K562 (cell line): ENCODE data around the gene DBH. TPM values are rescaled to one million over a fixed set of nuclear protein-coding genes. Genes with fewer than 3 reads are reported as not detected.

Source experiments
- ATAC-seq: fragments of 200-7000 bp; cut with Tn5 transposase; 3 replicates; pipeline ENCODE4 v1.9.1; 2020; ENCODE audit warnings: moderate library complexity
- BruUV-seq: library from RNA; stranded (reverse); fragments of 400-500 nt; replicated peaks from 2 replicates; lab custom pipeline; 2021; lab: Mats Ljungman, UMichigan
- CTCF ChIA-PET: fragments of 300-600 bp; formaldehyde crosslinking; extraction: SDS; loops from one replicate; lab custom pipeline; 2021; ENCODE audit warnings: low intra/inter-chr PET ratio; lab: Yijun Ruan, JAX
- POLR2A ChIA-PET: fragments of 300-600, 350-650 bp; sonication (Branson Sonifier 250); formaldehyde crosslinking; extraction: SDS; loops from one replicate; lab custom pipeline; 2021; ENCODE audit warnings: antibody characterized with exemption, inconsistent platforms; lab: Yijun Ruan, JAX
- DNase-seq, 4 experiments: peaks; one replicate each; pipeline versions ENCODE4 v3.0.0 to v3.0.0-alpha.2; 2011 to 2018; ENCODE audit warnings: low spot score in 3 of 4, mixed read lengths in 3 of 4; ENCODE audit errors: extremely low read depth in 1 of 4
- FAIRE-seq: peaks from 2 replicates; lab custom pipeline; 2011; peaks lifted over from hg19 to GRCh38; lab: Jason Lieb, UNC
- H2AFZ ChIP-seq: 2 replicates; pipeline ENCODE4 v1.6.0; 2011; ENCODE audit warnings: low read depth, low read length, control low read depth, inconsistent platforms
- H3K27ac ChIP-seq: fragments of 200-600 bp; 3 replicates; pipeline ENCODE4 v1.8.0; 2011; ENCODE audit warnings: low read depth, mild to moderate bottlenecking, control low read depth, inconsistent platforms, low read length, moderate library complexity, mixed read lengths; ENCODE audit errors: extremely low read depth
- H3K27me3 ChIP-seq, 2 experiments: fragments of 300-600 bp in 1 of 2; 2 replicates in 1 of 2; 3 replicates in 1 of 2; pipeline versions ENCODE4 v1.6.0 to v1.8.0; 2011; ENCODE audit warnings: inconsistent platforms in 2 of 2, low read length in 2 of 2, mild to moderate bottlenecking in 1 of 2, mixed read lengths in 1 of 2, moderate library complexity in 1 of 2; ENCODE audit not compliant: control insufficient read depth in 2 of 2, insufficient read depth in 2 of 2
- H3K36me3 ChIP-seq: fragments of 300-600 bp; 3 replicates; pipeline ENCODE4 v1.8.0; 2011; ENCODE audit warnings: mild to moderate bottlenecking, low read length, inconsistent platforms; ENCODE audit not compliant: control insufficient read depth, insufficient read depth
- H3K4me1 ChIP-seq, 2 experiments: fragments of 200-600 bp in 1 of 2; replicated peaks in 1 of 2; 2 replicates in 1 of 2; 3 replicates in 1 of 2; pipeline versions ENCODE4 v1.5.1 to v1.8.0; 2011; ENCODE audit warnings: inconsistent platforms in 2 of 2, low read length in 2 of 2, mild to moderate bottlenecking in 1 of 2, mixed read lengths in 1 of 2, moderate library complexity in 1 of 2; ENCODE audit not compliant: control insufficient read depth in 2 of 2, insufficient read depth in 2 of 2
- H3K4me2 ChIP-seq: 2 replicates; pipeline ENCODE4 v1.6.1; 2011; ENCODE audit warnings: low read length, control low read depth, inconsistent platforms, mixed read lengths; ENCODE audit not compliant: insufficient read depth
- H3K4me3 ChIP-seq: fragments of 200-600 bp; sonication (generic), shearing (Covaris generic); 2 replicates; pipeline ENCODE4 v1.5.1; 2016; ENCODE audit warnings: control low read depth, inconsistent platforms
- H3K79me2 ChIP-seq: fragments of 200-600 bp; 3 replicates; pipeline ENCODE4 v1.8.0; 2011; ENCODE audit warnings: low read length, inconsistent platforms; ENCODE audit not compliant: control insufficient read depth, insufficient read depth
- H3K9ac ChIP-seq, 2 experiments: 2 replicates each; pipeline versions ENCODE4 v1.6.0 to v1.6.1; 2011; ENCODE audit warnings: low read depth in 2 of 2, low read length in 2 of 2, control low read depth in 1 of 2, inconsistent platforms in 1 of 2, mild to moderate bottlenecking in 1 of 2, mixed read lengths in 1 of 2; ENCODE audit not compliant: insufficient read depth in 1 of 2
- H3K9me1 ChIP-seq: one replicate; pipeline ENCODE4 v1.6.0; 2011; ENCODE audit warnings: inconsistent platforms, mild to moderate bottlenecking, low read length, moderate library complexity; ENCODE audit not compliant: control insufficient read depth, insufficient read depth
- H3K9me3 ChIP-seq: replicated peaks from 2 replicates; pipeline ENCODE4 v1.5.1; 2011; ENCODE audit warnings: low read depth, low read length, inconsistent platforms; ENCODE audit not compliant: control insufficient read depth, insufficient read depth
- H4K20me1 ChIP-seq: replicated peaks from 2 replicates; pipeline ENCODE4 v1.6.1; 2011; ENCODE audit warnings: low read length, inconsistent platforms, mixed read lengths; ENCODE audit not compliant: control insufficient read depth, insufficient read depth
- CCNT2 ChIP-seq: IDR thresholded peaks from 2 replicates; pipeline ENCODE4 v1.6.1; 2011; ENCODE audit warnings: borderline replicate concordance, low read depth, mild to moderate bottlenecking, moderate library complexity, mixed read lengths, low read length; ENCODE audit not compliant: insufficient read length; ENCODE audit errors: extremely low read depth
- ILK ChIP-seq: fragments of 450-650 bp; IDR thresholded peaks from 2 replicates; pipeline ENCODE4 v1.6.1; 2016; ENCODE audit warnings: missing genetic modification characterization, low read depth, mild to moderate bottlenecking, missing compliant biosample characterization, moderate library complexity, borderline replicate concordance
- MAZ ChIP-seq, 2 experiments: fragments of 450-650 bp in 1 of 2; sonication (generic) in 1 of 2; formaldehyde crosslinking; IDR thresholded peaks in 1 of 2; conservative IDR thresholded peaks in 1 of 2; 2 replicates each; pipeline versions ENCODE4 v1.4.0 to v1.5.0; 2020; ENCODE audit warnings: mild to moderate bottlenecking in 1 of 2, missing genetic modification reagents in 1 of 2
- NCOA4 ChIP-seq: fragments of 450-650 bp; IDR thresholded peaks from 2 replicates; pipeline ENCODE4 v1.6.1; 2018; ENCODE audit warnings: mild to moderate bottlenecking; ENCODE audit not compliant: partially characterized antibody
- PCBP1 ChIP-seq: fragments of 200-400 bp; formaldehyde crosslinking; IDR thresholded peaks from 2 replicates; pipeline ENCODE4 v1.6.1; 2018; ENCODE audit warnings: mild to moderate bottlenecking, low read depth, low read length; ENCODE audit not compliant: poor library complexity, severe bottlenecking
- POLR2AphosphoS5 ChIP-seq: IDR thresholded peaks from 2 replicates; pipeline ENCODE4 v1.6.1; 2011; ENCODE audit warnings: mild to moderate bottlenecking, low read depth, low read length, moderate library complexity; ENCODE audit not compliant: control insufficient read depth, insufficient read depth
- SMAD3 ChIP-seq: fragments of 450-650 bp; formaldehyde crosslinking; conservative IDR thresholded peaks from 2 replicates; pipeline ENCODE4 v1.4.0; 2020; ENCODE audit warnings: mild to moderate bottlenecking
- XRCC3 ChIP-seq: fragments of 450-650 bp; IDR thresholded peaks from 2 replicates; pipeline ENCODE4 v1.6.1; 2017; ENCODE audit warnings: mild to moderate bottlenecking, moderate library complexity
- ZNF124 ChIP-seq: sonication (generic); formaldehyde crosslinking; IDR thresholded peaks from 2 replicates; pipeline ENCODE4 v1.8.1; 2022; ENCODE audit warnings: missing genetic modification reagents
- ZNF408 ChIP-seq: fragments of 250-450 bp; sonication (Bioruptor Pico); IDR thresholded peaks from 2 replicates; pipeline ENCODE4 v1.4.0; 2020; ENCODE audit warnings: low read depth, mild to moderate bottlenecking, moderate library complexity
- WGBS: fragments of 100-300 bp; shearing (Covaris generic); methylation state at CpG from one replicate; pipeline ENCODE4 v1.1.6; 2016; ENCODE audit warnings: low coverage, mixed read lengths; ENCODE audit not compliant: insufficient coverage; ENCODE audit errors: missing lambda C conversion rate; 5-methylcytosine and 5-hydroxymethylcytosine counted together
- in situ Hi-C: fragments of 300-500 bp; cut with MboI; formaldehyde crosslinking; loops from 4 replicates; pipeline ENCODE4 v1.15.0; 2018; ENCODE audit warnings: inconsistent platforms, mixed read lengths
- intact Hi-C: fragments of 100-400 bp; cut with micrococcal nuclease; formaldehyde crosslinking; loops from 2 replicates; pipeline ENCODE4 v1.14.2; 2022
- polyA plus RNA-seq, 8 experiments: library from polyadenylated mRNA; depleted of rRNA in 4 of 8; stranded (reverse) in 5 of 8; unstranded in 3 of 8; fragments of >200 nt; fragmentation: Nextera tagmentation in 2 of 8; fragmentation: Illumina TruSeq in 1 of 8; extraction: Ambion mirVana in 2 of 8; extraction: Trizol in 1 of 8; gene quantifications; 2 replicates each; pipeline versions ENCODE4 v1.2.1 to v1.2.3, GENCODE V29; 2011 to 2014; ENCODE audit warnings: inconsistent platforms in 1 of 8, missing spikeins in 1 of 8
- total RNA-seq, 7 experiments: library from RNA; depleted of rRNA in 6 of 7; stranded (reverse); fragments of >200 nt in 6 of 7; fragmentation: Illumina TruSeq in 2 of 7; extraction: Trizol in 2 of 7; gene quantifications; 2 replicates each; pipeline versions ENCODE4 v1.2.1 to v1.2.3, GENCODE V29; 2011 to 2021; ENCODE audit warnings: low replicate concordance in 1 of 7
- TF ChIP-seq, protein P1 (sequence below): fragments of 250-450 bp; sonication (Bioruptor Pico); IDR thresholded peaks from 2 replicates; pipeline ENCODE4 v1.4.0; 2020
- TF ChIP-seq, protein P2 (sequence below), 2 experiments: fragments of 450-650 bp in 1 of 2; sonication (generic) in 1 of 2; formaldehyde crosslinking in 1 of 2; IDR thresholded peaks; 2 replicates each; pipeline versions ENCODE4 v1.7.1 to v1.9.0; 2016 to 2022; ENCODE audit warnings: inconsistent platforms in 1 of 2, mild to moderate bottlenecking in 1 of 2, missing genetic modification reagents in 1 of 2

The DBH gene
- total and polyA plus RNA-seq, 9 of the 15 experiments (the other 6 are each of a cell fraction or from before 2014, with no cell fraction given) = not detected

DNA sequence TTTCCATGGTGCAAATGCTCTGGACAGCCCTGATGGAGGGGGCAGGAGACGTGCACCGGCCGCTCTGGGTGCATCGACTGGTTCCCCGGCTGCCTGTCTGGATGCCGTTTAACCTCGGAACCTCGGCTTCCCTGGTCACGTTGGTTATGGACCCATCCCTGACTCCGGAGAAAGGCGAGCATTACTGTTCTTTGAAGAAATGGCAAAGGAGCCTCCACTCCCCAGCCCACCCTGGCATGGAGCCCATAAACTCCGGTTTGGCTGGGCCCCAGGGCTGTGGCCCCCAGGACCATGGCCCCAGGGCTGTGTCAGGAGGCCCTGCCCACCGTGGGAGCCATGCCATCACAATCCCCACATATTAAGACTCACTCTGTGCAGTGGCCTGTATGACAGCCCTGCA lies 28.9 kb downstream of the DBH start:
- H3K9me3 ChIP-seq = no peaks in the 10 kb centered on the region
- no peaks in the 10 kb centered on the region; a peak in 1 of 5 replicates for H3K4me1 ChIP-seq
- in situ Hi-C loops (no loop called here), intact Hi-C loops (no loop called here)
- H3K36me3 ChIP-seq = no peaks in the 10 kb centered on the region
- ChIA-PET CTCF (no interaction called here), POLR2A (no interaction called here)
- H2AFZ ChIP-seq = no peak overlapping the region
- FAIRE-seq (no peak), ATAC-seq (no peak), DNase-seq (no peak)
- peaks cover 9% of the 10 kb centered on the region for H4K20me1 ChIP-seq
- under 1% methylated on average over 13 of the region's 13 CpGs for WGBS
- no peaks in the 10 kb centered on the region for H3K79me2 ChIP-seq
- H3K9ac ChIP-seq = no peak overlapping the region
- no TSS peak for BruUV-seq
- H3K27ac ChIP-seq = no peak overlapping the region
- H3K9me1 ChIP-seq = no peaks in the 10 kb centered on the region
- no peak overlapping the region for H3K4me3 ChIP-seq
- no peak overlapping the region for H3K4me2 ChIP-seq
- H3K27me3 ChIP-seq = peaks cover 7 to 61% of the 10 kb centered on the region in 2 experiments; a peak in 4 of 5 replicates
- no peak for TF ChIP-seq XRCC3
- no peak for TF ChIP-seq ILK (tag)
- no peak for TF ChIP-seq CCNT2
- TF ChIP-seq NCOA4 = no peak
- no peak for TF ChIP-seq ZNF408 (CRISPR knock-in tag)
- TF ChIP-seq, protein P1, sequence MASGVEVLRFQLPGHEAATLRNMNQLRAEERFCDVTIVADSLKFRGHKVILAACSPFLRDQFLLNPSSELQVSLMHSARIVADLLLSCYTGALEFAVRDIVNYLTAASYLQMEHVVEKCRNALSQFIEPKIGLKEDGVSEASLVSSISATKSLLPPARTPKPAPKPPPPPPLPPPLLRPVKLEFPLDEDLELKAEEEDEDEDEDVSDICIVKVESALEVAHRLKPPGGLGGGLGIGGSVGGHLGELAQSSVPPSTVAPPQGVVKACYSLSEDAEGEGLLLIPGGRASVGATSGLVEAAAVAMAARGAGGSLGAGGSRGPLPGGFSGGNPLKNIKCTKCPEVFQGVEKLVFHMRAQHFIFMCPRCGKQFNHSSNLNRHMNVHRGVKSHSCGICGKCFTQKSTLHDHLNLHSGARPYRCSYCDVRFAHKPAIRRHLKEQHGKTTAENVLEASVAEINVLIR (CRISPR knock-in tag) = no peak
- TF ChIP-seq, protein P2, sequence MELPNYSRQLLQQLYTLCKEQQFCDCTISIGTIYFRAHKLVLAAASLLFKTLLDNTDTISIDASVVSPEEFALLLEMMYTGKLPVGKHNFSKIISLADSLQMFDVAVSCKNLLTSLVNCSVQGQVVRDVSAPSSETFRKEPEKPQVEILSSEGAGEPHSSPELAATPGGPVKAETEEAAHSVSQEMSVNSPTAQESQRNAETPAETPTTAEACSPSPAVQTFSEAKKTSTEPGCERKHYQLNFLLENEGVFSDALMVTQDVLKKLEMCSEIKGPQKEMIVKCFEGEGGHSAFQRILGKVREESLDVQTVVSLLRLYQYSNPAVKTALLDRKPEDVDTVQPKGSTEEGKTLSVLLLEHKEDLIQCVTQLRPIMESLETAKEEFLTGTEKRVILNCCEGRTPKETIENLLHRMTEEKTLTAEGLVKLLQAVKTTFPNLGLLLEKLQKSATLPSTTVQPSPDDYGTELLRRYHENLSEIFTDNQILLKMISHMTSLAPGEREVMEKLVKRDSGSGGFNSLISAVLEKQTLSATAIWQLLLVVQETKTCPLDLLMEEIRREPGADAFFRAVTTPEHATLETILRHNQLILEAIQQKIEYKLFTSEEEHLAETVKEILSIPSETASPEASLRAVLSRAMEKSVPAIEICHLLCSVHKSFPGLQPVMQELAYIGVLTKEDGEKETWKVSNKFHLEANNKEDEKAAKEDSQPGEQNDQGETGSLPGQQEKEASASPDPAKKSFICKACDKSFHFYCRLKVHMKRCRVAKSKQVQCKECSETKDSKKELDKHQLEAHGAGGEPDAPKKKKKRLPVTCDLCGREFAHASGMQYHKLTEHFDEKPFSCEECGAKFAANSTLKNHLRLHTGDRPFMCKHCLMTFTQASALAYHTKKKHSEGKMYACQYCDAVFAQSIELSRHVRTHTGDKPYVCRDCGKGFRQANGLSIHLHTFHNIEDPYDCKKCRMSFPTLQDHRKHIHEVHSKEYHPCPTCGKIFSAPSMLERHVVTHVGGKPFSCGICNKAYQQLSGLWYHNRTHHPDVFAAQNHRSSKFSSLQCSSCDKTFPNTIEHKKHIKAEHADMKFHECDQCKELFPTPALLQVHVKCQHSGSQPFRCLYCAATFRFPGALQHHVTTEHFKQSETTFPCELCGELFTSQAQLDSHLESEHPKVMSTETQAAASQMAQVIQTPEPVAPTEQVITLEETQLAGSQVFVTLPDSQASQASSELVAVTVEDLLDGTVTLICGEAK (IDR thresholded peaks at IDR 0.05) = no peak
- TF ChIP-seq, protein P2 (CRISPR knock-in tag; IDR thresholded peaks at IDR 0.05) = no peak
- no peak for TF ChIP-seq SMAD3 (CRISPR knock-in tag)
- no peak for TF ChIP-seq PCBP1
- no peak for TF ChIP-seq MAZ (CRISPR knock-in tag; conservative IDR thresholded peaks at IDR 0.05 in 1 of 2, IDR thresholded peaks at IDR 0.05 in 1 of 2)
- no peak for TF ChIP-seq POLR2AphosphoS5
- TF ChIP-seq ZNF124 (CRISPR knock-in tag) = no peak
